ENCODE data around the gene AR.

Gene AR

GRCh38 chrX:67725471-67725870, 181.7 kb downstream of the AR start:
- FAIRE-seq = no peak

GRCh38 chrX:67726018-67726417, 182.2 kb downstream of the AR start:
- DNase-seq (ENCODE audit: low spot score) (no peak), FAIRE-seq (no peak)

More at GRCh38 chrX:67725471-67725870, 181.7 kb downstream of the AR start:
- DNase-seq (ENCODE audit: low spot score) = no peak

GRCh38 chrX:67727576-67727975, 183.8 kb downstream of the AR start:
- DNase-seq (ENCODE audit: low spot score) (no peak), FAIRE-seq (no peak)

- DNase-seq (ENCODE audit: low spot score) (no peak), FAIRE-seq (no peak)
Measured at GRCh38 chrX:67730296-67730695, 186.5 kb downstream of the AR start.

- DNase-seq (ENCODE audit: low spot score) (no peak), FAIRE-seq (no peak)
Measured at GRCh38 chrX:67731061-67731460, 187.2 kb downstream of the AR start.

DNA sequence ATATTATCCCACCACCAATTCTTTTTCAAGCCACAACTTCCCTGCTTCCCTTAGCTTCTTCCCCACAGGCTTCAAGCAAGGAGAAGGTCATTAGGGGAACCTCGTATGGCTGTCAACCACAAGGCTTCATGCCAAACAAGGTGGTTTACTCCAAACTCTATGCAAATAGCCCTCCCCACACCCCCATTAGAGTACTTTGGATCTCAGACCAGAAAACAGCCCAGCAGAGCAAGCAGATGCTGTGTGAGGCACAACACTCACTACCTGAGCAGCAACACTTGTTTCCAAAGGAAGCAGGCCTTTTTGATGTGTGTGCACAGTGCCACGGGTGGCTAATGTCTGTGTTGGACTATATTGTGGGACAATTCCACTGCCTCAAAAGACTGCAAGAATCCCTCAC, 189.0 kb downstream of the AR start:
- FAIRE-seq = no peak
- DNase-seq (ENCODE audit: low spot score) = no peak

DNA sequence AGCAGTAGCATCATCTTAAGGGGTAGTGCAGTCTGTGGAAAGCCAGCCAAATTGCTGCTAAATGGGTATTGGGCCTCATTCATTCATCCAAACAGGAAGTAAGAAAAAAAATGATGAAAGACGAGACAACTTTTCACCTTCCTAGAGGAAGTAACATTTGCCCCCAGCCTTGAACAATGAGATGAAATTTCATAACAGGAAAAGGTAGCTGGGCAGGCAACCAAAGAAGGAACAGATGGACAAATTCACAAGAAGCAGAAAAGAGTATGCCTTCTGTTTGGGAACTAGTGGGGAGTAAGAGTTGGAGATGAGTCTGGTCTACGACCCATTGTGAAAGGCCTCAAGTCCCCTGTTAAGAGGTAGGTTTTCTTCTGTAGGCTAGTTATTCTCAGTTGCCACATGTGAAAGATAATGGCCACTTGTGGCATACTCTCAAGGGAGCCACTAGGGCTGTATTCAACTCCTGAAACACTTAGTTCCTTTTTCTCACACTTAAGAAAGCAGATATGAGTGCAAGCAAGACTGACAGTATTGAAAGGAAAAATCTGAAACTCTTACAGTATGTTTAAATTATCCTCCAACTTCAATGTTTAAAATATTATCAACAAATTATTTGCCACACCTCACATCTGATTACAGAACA, 190.4 kb downstream of the AR start:
- DNase-seq (ENCODE audit: low spot score) (no peak), FAIRE-seq (no peak)

- no peak for DNase-seq (ENCODE audit: low spot score)
- FAIRE-seq = no peak
Measured at GRCh38 chrX:67749536-67749935, 205.7 kb downstream of the AR start.

DNA sequence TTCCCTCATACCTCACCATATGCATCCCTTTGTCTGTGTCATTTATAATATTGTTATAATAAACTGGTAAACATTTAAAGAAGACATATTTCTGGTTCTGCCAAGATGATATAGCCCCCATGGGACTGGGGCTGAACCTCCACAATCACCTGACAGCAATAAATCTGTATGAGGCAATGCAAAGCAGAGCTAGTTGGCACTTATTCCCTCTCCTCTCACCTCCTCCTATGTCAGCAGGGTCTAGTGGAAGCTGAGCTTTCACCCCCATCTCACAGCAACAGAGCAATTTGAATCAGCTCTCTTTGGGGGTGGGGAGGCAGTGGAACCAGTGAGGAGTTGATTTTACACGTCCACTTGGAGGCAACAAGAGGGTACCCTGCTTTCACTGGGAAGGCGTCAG, 206.9 kb downstream of the AR start:
- DNase-seq (ENCODE audit: low spot score) (no peak), FAIRE-seq (no peak)

GRCh38 chrX:67759018-67759417, 215.2 kb downstream of the AR start:
- FAIRE-seq = no peak
- DNase-seq (ENCODE audit: low spot score) = no peak

DNA sequence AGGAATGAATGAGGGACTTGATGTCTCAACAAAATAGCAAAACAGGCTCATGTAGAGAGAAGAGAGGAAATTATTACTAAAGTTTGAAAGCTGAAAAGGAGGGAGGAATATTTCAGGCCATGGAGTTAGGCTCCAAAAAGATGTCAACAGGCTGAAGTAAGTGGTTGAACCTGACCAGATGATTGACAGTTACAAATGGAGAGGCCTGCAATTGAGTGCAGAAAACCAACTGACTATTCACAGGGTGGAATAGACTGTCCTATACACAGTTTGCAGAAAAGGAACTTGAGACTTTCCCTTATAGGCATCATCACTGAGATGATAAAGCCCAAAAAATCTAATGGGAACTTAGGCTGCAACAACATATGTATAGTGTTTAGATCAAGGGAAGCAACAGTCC, 233.3 kb downstream of the AR start:
- DNase-seq (ENCODE audit: low spot score) (no peak), FAIRE-seq (no peak)

GRCh38 chrX:67779099-67779498, 235.3 kb downstream of the AR start:
- no peak for FAIRE-seq
- no peak for DNase-seq (ENCODE audit: low spot score)
